ENCODE data around the gene DHX32.

DNA sequence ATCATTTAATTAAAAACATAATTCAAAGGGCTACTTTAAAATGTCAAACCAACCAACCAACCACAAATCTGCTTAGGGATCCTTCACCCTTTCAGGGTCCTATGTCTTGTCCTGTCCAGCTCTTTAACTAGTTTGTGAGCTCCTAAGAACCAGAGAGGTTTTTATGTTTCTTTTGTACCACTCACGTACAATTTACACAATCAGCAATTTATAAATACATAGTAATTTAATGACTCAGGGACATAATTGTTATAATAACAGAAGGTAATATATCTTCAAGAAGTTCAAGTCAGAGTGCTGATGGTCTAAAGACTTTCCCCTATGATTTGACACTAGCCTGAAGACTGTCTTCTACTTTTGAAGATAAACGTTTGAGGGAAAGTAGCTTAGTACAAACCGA is 16.0 kb downstream of the DHX32 start:
- TF ChIP-seq CTCF (conservative IDR thresholded peaks at IDR 0.05; ENCODE audit: low read length) (no peak), EZH2phosphoT487 (IDR thresholded peaks at IDR 0.05; ENCODE audit: borderline replicate concordance, low read depth, low read length) (no peak)

Data from OCI-LY7 (cell line).